Loucy (cell line): ENCODE measurements around the gene CCDC8.

ENCODE experiments used
- EZH2phosphoT487 ChIP-seq: fragments of 200-600 bp; IDR thresholded peaks from 2 replicates; pipeline ENCODE4 v1.6.1; 2018; ENCODE audit warnings: antibody characterized with exemption, mild to moderate bottlenecking, moderate library complexity, borderline replicate concordance
- TF ChIP-seq, protein P1 (sequence below): fragments of 200-600 bp; sonication (generic); conservative IDR thresholded peaks from 2 replicates; pipeline ENCODE4 v1.5.1; 2014; ENCODE audit warnings: mild to moderate bottlenecking, antibody characterized with exemption, low read length

DNA sequence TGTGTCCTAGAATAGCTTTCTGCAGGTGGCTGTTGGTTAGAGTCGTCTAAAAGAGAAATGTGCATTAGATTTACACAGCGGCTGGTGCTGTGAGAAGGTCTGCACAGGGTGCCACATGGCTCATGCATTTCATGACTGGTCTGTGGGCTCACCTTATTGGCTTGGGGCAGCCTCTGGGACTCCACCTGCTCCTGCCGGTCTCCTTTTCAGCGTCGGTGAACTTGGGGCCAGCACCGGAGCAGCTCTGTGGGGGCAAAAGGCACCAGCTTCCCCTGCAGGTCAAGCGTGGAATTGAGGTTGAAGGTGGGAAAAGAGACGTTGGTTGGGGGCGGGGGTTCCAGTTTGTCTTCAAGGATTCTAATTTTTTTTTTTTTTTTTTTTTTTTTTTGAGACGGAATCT is 18.5 kb upstream of the CCDC8 start:
- TF ChIP-seq, protein P1, sequence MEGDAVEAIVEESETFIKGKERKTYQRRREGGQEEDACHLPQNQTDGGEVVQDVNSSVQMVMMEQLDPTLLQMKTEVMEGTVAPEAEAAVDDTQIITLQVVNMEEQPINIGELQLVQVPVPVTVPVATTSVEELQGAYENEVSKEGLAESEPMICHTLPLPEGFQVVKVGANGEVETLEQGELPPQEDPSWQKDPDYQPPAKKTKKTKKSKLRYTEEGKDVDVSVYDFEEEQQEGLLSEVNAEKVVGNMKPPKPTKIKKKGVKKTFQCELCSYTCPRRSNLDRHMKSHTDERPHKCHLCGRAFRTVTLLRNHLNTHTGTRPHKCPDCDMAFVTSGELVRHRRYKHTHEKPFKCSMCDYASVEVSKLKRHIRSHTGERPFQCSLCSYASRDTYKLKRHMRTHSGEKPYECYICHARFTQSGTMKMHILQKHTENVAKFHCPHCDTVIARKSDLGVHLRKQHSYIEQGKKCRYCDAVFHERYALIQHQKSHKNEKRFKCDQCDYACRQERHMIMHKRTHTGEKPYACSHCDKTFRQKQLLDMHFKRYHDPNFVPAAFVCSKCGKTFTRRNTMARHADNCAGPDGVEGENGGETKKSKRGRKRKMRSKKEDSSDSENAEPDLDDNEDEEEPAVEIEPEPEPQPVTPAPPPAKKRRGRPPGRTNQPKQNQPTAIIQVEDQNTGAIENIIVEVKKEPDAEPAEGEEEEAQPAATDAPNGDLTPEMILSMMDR = peak; percentile 35
- TF ChIP-seq EZH2phosphoT487 = no peak
